HepG2 (cell line): ENCODE results near the gene SLC5A6. TPM values are rescaled to one million over a fixed set of nuclear protein-coding genes. Genes with fewer than 3 reads are reported as not detected.

Source experiments
- NFYB ChIP-seq: sonication (generic); formaldehyde crosslinking; IDR thresholded peaks from 2 replicates; pipeline ENCODE4 v1.4.0; 2020; ENCODE audit warnings: missing genetic modification reagents
- SALL1 ChIP-seq: sonication (generic); formaldehyde crosslinking; IDR thresholded peaks from 2 replicates; pipeline ENCODE4 v1.8.0; 2022; ENCODE audit warnings: mild to moderate bottlenecking, missing genetic modification reagents
- SOX6 ChIP-seq, 2 experiments: fragments of 450-650 bp in 1 of 2; sonication (generic) in 1 of 2; formaldehyde crosslinking in 1 of 2; IDR thresholded peaks; 2 replicates each; pipeline versions ENCODE4 v1.4.0 to v1.6.1; 2017 to 2020; ENCODE audit warnings: antibody characterized with exemption in 1 of 2, mild to moderate bottlenecking in 1 of 2, missing genetic modification reagents in 1 of 2
- ZNF263 ChIP-seq: sonication (generic); formaldehyde crosslinking; IDR thresholded peaks from 2 replicates; pipeline ENCODE4 v1.4.0; 2020; ENCODE audit warnings: missing genetic modification reagents
- ZNF30 ChIP-seq: sonication (generic); formaldehyde crosslinking; IDR thresholded peaks from 2 replicates; pipeline ENCODE4 v1.5.0; 2020; ENCODE audit warnings: mild to moderate bottlenecking, missing genetic modification reagents
- ZNF619 ChIP-seq: sonication (generic); formaldehyde crosslinking; IDR thresholded peaks from 2 replicates; pipeline ENCODE4 v1.4.0; 2020; ENCODE audit warnings: mild to moderate bottlenecking, missing genetic modification reagents
- ZNF703 ChIP-seq: sonication (generic); formaldehyde crosslinking; IDR thresholded peaks from 2 replicates; pipeline ENCODE4 v1.5.1; 2020; ENCODE audit warnings: missing genetic modification reagents, mild to moderate bottlenecking, moderate library complexity, borderline replicate concordance
- polyA plus RNA-seq, 8 experiments: library from polyadenylated mRNA; depleted of rRNA in 3 of 8; stranded (reverse) in 7 of 8; unstranded in 1 of 8; fragments of >200 nt; fragmentation: Illumina TruSeq in 4 of 8; extraction: Trizol in 4 of 8; gene quantifications; 2 replicates each; pipeline versions ENCODE4 v1.2.1 to v1.2.3, GENCODE V29; 2011 to 2016; ENCODE audit warnings: low read depth in 4 of 8, missing spikeins in 1 of 8, mixed read lengths in 1 of 8; ENCODE audit not compliant: insufficient read depth in 1 of 8
- total RNA-seq, 5 experiments: library from RNA; depleted of rRNA; stranded (reverse); fragments of >200 nt; fragmentation: Illumina TruSeq; extraction: Trizol; gene quantifications; 2 replicates each; pipeline ENCODE4 v1.2.3, GENCODE V29; 2016; ENCODE audit warnings: low read depth in 1 of 5
- TF ChIP-seq, protein P1 (sequence below), 2 experiments: IDR thresholded peaks; 2 replicates each; pipeline ENCODE4 v1.6.1; 2011 to 2012; ENCODE audit warnings: low read length in 2 of 2, borderline replicate concordance in 1 of 2, low read depth in 1 of 2, mild to moderate bottlenecking in 1 of 2, moderate library complexity in 1 of 2
- TF ChIP-seq, protein P2 (sequence below): sonication (generic); formaldehyde crosslinking; IDR thresholded peaks from 2 replicates; pipeline ENCODE4 v1.8.0; 2023; ENCODE audit warnings: mild to moderate bottlenecking, missing genetic modification reagents
- TF ChIP-seq, protein P3 (sequence below): sonication (generic); formaldehyde crosslinking; conservative IDR thresholded peaks from 2 replicates; pipeline ENCODE4 v1.5.0; 2020; ENCODE audit warnings: missing genetic modification reagents
- TF ChIP-seq, protein P4 (sequence below): sonication (generic); formaldehyde crosslinking; IDR thresholded peaks from 2 replicates; pipeline ENCODE4 v1.4.0; 2020; ENCODE audit warnings: mild to moderate bottlenecking, missing genetic modification reagents

The SLC5A6 gene
- total and polyA plus RNA-seq, 2 of the 13 experiments (the other 11 are each of a cell fraction or from before 2014, with no cell fraction given) = 135 to 417 TPM

DNA sequence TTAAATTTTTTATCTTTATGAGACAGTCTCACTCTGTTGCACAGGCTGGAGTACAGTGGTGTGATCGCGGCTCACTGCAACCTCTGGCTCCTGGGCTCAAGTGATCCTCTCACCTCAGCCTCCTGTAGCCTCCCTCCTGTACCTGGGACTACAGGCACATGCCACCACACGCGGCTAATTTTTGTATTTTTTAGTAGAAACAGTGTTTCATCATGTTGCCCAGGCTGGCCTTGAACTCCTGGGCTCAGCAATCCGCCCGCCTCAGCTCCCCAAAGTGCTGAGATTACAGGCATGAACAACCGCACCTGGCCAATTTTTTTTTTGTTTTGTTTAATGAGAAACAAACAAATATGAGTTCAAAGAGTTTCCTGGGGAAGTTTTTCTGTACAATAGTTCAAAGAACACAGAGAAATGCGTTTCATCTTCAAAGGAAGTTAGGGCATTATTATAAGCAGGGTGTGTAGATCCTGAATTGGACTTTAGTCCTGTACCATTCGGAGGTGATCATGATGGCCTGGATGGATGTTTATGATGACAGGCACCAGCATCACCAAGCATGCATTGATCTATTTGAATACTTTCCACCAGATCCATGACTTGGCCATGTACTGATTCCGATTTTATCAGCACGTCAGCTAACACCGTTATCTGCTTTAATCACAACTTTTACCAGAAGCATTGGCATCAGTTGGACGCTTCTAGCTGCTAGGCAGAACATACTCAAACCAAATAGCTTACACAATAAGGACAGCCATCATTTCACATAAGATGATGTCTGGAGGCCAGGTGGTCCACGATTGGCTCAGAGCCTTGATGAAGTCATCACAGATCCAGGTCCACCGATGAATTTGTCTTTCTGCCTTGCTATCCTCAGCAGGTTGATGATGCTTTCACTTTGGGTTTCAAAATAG, 34.4 kb downstream of the SLC5A6 start (continued):
- TF ChIP-seq SOX6 (IDR thresholded peaks at IDR 0.05) (no peak), SOX6 (CRISPR knock-in tag; IDR thresholded peaks at IDR 0.05) (peak; percentile 99), ZNF30 (CRISPR knock-in tag) (no peak), ZNF619 (CRISPR knock-in tag) (peak; percentile 62; the same call in 1 of the 2 replicates), ZNF703 (CRISPR knock-in tag) (peak; percentile 61; the same call in 1 of the 2 replicates), SALL1 (CRISPR knock-in tag) (peak; percentile 98), ZNF263 (CRISPR knock-in tag) (peak; percentile 53; the same call in 1 of the 2 replicates), NFYB (CRISPR knock-in tag) (peak; percentile 47; the same call in 1 of the 2 replicates)
- TF ChIP-seq, protein P1, sequence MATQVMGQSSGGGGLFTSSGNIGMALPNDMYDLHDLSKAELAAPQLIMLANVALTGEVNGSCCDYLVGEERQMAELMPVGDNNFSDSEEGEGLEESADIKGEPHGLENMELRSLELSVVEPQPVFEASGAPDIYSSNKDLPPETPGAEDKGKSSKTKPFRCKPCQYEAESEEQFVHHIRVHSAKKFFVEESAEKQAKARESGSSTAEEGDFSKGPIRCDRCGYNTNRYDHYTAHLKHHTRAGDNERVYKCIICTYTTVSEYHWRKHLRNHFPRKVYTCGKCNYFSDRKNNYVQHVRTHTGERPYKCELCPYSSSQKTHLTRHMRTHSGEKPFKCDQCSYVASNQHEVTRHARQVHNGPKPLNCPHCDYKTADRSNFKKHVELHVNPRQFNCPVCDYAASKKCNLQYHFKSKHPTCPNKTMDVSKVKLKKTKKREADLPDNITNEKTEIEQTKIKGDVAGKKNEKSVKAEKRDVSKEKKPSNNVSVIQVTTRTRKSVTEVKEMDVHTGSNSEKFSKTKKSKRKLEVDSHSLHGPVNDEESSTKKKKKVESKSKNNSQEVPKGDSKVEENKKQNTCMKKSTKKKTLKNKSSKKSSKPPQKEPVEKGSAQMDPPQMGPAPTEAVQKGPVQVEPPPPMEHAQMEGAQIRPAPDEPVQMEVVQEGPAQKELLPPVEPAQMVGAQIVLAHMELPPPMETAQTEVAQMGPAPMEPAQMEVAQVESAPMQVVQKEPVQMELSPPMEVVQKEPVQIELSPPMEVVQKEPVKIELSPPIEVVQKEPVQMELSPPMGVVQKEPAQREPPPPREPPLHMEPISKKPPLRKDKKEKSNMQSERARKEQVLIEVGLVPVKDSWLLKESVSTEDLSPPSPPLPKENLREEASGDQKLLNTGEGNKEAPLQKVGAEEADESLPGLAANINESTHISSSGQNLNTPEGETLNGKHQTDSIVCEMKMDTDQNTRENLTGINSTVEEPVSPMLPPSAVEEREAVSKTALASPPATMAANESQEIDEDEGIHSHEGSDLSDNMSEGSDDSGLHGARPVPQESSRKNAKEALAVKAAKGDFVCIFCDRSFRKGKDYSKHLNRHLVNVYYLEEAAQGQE (IDR thresholded peaks at IDR 0.05; ENCODE audit: borderline replicate concordance in 1 of 2, low read depth in 1 of 2, low read length in 2 of 2) = no peak
- TF ChIP-seq, protein P2, sequence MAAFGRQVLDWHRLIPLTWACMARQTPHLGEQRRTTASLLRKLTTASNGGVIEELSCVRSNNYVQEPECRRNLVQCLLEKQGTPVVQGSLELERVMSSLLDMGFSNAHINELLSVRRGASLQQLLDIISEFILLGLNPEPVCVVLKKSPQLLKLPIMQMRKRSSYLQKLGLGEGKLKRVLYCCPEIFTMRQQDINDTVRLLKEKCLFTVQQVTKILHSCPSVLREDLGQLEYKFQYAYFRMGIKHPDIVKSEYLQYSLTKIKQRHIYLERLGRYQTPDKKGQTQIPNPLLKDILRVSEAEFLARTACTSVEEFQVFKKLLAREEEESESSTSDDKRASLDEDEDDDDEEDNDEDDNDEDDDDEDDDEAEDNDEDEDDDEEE (CRISPR knock-in tag) = 0 out of 2 replicates have a peak, but pooled peaks have one; percentile 67
- TF ChIP-seq, protein P3, sequence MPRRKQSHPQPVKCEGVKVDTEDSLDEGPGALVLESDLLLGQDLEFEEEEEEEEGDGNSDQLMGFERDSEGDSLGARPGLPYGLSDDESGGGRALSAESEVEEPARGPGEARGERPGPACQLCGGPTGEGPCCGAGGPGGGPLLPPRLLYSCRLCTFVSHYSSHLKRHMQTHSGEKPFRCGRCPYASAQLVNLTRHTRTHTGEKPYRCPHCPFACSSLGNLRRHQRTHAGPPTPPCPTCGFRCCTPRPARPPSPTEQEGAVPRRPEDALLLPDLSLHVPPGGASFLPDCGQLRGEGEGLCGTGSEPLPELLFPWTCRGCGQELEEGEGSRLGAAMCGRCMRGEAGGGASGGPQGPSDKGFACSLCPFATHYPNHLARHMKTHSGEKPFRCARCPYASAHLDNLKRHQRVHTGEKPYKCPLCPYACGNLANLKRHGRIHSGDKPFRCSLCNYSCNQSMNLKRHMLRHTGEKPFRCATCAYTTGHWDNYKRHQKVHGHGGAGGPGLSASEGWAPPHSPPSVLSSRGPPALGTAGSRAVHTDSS = no peak
- TF ChIP-seq, protein P4, sequence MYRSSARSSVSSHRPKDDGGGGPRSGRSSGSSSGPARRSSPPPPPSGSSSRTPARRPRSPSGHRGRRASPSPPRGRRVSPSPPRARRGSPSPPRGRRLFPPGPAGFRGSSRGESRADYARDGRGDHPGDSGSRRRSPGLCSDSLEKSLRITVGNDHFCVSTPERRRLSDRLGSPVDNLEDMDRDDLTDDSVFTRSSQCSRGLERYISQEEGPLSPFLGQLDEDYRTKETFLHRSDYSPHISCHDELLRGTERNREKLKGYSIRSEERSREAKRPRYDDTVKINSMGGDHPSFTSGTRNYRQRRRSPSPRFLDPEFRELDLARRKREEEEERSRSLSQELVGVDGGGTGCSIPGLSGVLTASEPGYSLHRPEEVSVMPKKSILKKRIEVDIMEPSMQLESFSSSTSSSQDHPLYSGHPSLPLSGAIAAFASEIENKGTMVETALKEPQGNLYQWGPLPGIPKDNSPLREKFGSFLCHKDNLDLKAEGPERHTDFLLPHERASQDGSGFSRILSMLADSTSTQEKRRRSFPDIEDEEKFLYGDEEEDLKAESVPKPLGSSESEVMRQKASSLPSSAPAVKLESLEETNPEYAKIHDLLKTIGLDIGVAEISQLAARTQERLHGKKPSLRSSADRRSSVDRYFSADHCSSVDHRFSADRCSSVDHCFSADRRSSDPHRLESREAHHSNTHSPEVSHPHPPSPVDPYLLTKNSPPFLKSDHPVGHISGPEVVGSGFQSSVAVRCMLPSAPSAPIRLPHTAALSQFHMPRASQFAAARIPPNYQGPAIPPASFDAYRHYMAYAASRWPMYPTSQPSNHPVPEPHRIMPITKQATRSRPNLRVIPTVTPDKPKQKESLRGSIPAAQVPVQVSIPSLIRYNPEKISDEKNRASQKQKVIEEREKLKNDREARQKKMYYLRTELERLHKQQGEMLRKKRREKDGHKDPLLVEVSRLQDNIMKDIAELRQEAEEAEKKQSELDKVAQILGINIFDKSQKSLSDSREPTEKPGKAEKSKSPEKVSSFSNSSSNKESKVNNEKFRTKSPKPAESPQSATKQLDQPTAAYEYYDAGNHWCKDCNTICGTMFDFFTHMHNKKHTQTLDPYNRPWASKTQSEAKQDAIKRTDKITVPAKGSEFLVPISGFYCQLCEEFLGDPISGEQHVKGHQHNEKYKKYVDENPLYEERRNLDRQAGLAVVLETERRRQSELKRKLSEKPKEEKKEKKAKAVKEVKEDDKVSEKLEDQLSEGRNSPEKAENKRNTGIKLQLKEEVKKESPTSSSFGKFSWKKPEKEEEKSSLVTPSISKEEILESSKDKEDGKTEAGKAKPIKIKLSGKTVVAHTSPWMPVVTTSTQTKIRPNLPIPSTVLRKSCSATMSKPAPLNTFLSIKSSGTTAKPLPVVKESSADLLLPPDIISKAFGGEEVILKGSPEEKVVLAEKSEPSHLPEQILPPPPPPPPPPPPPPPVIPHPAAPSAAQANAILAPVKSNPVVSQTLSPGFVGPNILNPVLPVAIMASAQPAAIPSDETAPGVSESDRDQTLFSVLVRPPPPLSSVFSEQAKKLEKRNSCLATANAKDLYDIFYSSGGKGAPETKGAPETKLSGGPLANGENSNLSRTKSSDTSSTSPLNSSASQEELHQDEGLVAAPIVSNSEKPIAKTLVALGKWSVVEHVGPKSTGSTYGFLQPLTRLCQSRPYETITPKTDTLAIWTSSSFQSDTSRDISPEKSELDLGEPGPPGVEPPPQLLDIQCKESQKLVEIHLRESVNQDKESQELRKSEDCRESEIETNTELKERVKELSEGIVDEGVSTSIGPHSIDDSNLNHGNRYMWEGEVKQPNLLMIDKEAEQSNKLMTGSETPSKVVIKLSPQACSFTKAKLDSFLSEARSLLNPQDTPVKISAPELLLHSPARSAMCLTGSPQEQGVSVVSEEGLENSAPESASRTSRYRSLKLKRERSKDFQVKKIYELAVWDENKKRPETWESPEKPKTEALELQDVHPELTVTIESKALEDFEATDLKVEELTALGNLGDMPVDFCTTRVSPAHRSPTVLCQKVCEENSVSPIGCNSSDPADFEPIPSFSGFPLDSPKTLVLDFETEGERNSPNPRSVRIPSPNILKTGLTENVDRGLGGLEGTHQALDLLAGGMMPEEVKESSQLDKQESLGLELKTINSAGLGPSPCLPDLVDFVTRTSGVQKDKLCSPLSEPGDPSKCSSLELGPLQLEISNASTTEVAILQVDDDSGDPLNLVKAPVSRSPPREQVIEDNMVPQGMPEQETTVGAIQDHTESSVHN (CRISPR knock-in tag) = no peak
